Activated naive CD8-positive, alpha-beta T cell (primary cell): ENCODE measurements around the gene PROK1.
A peak's percentile ranks its signal among the peaks of the same experiment; 100 is the strongest.
"Not testable (repeated sequence)": the region's sequence is repeated elsewhere in the genome, so short reads cannot be mapped to it uniquely, and the experiment has no call there.

Experiments used
- H3K27ac Mint-ChIP-seq: one replicate; pipeline ENCODE4 v1.8.0; 2021; ENCODE audit warnings: mixed read lengths
- H3K27me3 Mint-ChIP-seq: one replicate; pipeline ENCODE4 v1.8.0; 2021; ENCODE audit warnings: mixed read lengths
- H3K36me3 Mint-ChIP-seq: one replicate; pipeline ENCODE4 v1.8.0; 2021; ENCODE audit warnings: mixed read lengths
- H3K4me1 Mint-ChIP-seq: one replicate; pipeline ENCODE4 v1.8.0; 2021; ENCODE audit warnings: low read depth, mixed read lengths
- H3K4me3 Mint-ChIP-seq: one replicate; pipeline ENCODE4 v1.8.0; 2021; ENCODE audit warnings: mild to moderate bottlenecking, mixed read lengths
- H3K9me3 Mint-ChIP-seq: one replicate; pipeline ENCODE4 v1.8.0; 2021; ENCODE audit warnings: low read depth, mixed read lengths

Gene PROK1, protein sequence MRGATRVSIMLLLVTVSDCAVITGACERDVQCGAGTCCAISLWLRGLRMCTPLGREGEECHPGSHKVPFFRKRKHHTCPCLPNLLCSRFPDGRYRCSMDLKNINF

DNA sequence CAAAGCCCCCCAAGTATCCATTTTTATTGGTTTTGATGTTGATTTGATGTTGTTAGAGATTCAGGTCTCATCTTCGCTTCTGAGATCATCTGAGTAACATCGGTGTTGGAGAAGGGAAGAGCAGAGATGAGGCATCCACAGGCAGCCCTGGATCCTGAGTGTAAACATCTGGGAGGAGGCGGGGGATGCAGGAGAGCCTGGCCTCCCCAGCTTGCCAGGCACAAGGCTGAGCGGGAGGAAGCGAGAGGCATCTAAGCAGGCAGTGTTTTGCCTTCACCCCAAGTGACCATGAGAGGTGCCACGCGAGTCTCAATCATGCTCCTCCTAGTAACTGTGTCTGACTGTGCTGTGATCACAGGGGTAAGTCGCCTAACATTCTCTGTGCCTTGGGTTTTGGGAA is at the start of gene PROK1:
Gene PROK1 (plus strand): TSS at position 221 of the 400 bp plus-strand sequence. CDS start 68 bp downstream, at position 289.
- Mint-ChIP-seq H3K9me3 (no peaks in the 10 kb centered on the region), H3K4me3 (no peak within 1 kb of the TSS), H3K27me3 (peaks cover 6% of the 10 kb centered on the region), H3K36me3 (no peaks in the 10 kb centered on the region), H3K4me1 (no peaks in the 10 kb centered on the region), H3K27ac (no peak within 1 kb of the TSS)

DNA sequence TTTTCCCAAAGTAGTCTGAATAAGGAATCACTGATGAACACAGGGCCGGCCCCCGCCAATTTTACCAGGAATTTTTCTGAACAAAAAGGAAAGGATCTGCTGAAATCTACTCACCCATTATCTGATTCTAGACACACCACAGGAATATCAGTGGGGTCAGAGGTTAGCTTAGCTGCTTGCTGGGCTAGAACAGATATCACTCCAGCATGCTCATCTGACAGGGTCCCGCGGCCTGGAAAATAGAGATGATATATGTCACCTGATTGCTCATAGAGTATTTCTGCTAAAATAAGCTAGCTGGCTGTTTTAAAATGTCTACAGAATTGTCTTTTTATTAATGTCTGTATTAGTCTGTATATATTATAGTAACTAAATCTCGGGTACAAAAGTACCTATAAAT is 47.1 kb upstream of the PROK1 start:
- Mint-ChIP-seq H3K27ac (no peak overlapping the region), H3K9me3 (no peaks in the 10 kb centered on the region), H3K4me3 (no peak overlapping the region), H3K4me1 (peaks cover 24% of the 10 kb centered on the region), H3K36me3 (peaks cover 2% of the 10 kb centered on the region), H3K27me3 (no peaks in the 10 kb centered on the region)

DNA sequence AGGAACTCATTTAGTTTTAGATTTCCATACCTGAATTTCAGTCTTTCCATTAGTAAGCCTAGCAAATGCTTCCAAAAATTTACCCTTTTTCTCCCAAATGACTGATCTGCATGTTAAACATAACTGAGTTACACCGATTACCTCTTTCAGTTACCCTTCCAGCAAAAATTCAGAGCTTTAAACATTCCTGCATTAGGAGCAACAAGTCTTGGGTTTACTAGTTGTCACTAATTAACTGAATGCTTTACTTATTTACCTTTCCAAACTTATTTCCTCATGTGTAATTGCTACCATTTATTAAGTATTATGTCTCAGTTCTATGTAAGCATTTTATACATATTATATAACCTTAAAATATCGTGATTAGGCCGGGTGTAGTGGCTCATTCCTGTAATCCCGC is 46.5 kb upstream of the PROK1 start:
- Mint-ChIP-seq H3K36me3 (peaks cover 2% of the 10 kb centered on the region), H3K9me3 (no peaks in the 10 kb centered on the region), H3K27ac (peak overlapping the region; percentile 43), H3K4me1 (peaks cover 26% of the 10 kb centered on the region), H3K4me3 (no peak overlapping the region), H3K27me3 (no peaks in the 10 kb centered on the region)

DNA sequence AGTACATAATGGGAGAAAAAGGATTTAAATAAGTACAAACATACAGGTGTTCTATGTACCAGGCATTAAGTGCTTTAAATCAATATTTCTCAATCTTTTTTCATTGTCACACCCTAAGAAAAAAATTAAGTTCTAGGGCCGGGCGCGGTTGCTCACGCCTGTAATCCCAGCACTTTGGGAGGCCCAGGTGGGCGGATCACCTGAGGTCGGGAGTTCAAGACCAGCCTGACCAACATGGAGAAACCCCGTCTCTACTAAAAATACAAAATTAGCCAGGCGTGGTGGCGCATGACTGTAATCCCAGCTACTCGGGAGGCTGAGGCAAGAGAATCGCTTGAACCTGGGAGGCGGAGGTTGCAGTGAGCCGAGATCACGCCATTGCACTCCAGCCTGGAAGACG is 44.5 kb upstream of the PROK1 start:
- not testable (repeated sequence) for H3K9me3 Mint-ChIP-seq, H3K36me3 Mint-ChIP-seq, H3K27me3 Mint-ChIP-seq
- peak overlapping the region; percentile 100 for H3K27ac Mint-ChIP-seq
- H3K4me3 Mint-ChIP-seq, result peak overlapping the region; percentile 100
- peaks cover 27% of the 10 kb centered on the region for H3K4me1 Mint-ChIP-seq

DNA sequence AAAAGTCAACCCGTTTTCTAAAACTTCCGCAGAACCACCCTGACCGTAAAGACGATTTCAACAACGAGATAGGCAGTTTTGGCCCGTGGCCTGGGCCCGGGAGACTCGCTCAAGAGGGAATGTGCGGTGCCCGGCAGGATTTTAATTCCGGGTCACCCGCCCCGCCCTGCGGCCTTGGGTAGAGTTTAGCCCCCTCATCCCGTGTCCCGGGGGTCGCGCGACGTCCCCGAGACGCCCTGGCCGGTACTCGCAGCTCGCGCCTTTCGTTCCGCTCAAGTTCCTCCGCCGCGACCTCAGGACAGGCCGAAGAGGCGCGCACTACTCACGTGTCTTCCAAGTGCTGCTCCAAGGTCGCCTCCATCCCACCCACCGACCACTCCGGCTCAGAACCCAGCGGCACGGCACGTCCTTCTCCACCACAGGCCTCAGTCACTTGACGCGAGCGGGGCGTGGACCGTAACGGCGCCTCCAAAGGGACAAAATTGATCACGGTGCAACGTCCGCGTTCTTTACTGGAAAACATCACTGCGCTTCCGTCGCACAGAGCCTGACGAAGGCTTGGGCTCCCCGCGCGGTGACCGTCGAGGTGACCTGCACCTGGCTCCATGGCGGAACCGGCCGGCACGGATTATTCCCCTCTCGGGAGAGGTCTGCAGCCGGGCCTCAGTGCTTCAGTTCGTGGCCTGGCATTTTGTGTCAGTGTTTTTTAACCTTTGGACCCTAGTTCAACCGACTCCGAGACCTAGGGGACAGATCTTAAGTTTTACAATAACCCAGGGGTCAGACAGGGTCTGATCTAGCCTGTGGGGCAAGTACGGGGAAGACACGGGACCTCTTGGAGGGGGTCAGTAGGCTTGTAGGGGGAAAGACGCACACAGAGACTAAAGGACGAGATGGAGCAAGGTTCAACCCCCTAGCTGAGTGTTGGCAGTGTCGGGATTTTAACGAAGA is 43.4 kb upstream of the PROK1 start, which contains the start of gene LAMTOR5:
Gene LAMTOR5 (minus strand): TSS at position 435 of the 951 bp plus-strand sequence. CDS start 74 bp downstream, at position 361.
- H3K36me3 Mint-ChIP-seq, result no peaks in the 10 kb centered on the region

DNA sequence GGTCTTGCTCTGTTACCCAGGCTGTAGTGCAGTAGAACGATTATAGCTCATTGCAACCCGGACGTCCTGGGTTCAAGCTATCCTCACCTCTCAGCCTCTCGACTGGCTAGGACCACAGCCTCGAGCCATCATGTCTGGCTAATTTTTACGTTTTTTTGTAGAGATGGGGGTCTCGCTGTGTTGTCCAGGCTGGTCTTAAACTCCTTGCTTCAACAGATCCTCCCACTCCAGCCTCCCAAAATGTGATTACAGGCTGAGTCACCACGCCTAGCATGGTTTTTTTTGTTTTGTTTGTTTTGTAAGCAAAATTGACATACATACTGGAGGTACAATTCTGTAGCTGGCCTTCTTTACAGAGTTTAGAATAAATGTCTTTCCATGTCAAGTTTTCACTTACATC is 42.5 kb upstream of the PROK1 start:
- H3K4me3 Mint-ChIP-seq, result peak overlapping the region; percentile 100
- peak overlapping the region; percentile 54 for H3K27ac Mint-ChIP-seq
- H3K4me1 Mint-ChIP-seq, result peaks cover 29% of the 10 kb centered on the region
- H3K9me3 Mint-ChIP-seq, result no peaks in the 10 kb centered on the region
- H3K36me3 Mint-ChIP-seq, result no peaks in the 10 kb centered on the region
- no peaks in the 10 kb centered on the region for H3K27me3 Mint-ChIP-seq

More for the DNA sequence above, 43.4 kb upstream of the PROK1 start, which contains the start of gene LAMTOR5:
- peak within 1 kb of the TSS; percentile 100 for H3K4me3 Mint-ChIP-seq
- peak within 1 kb of the TSS; percentile 100 for H3K27ac Mint-ChIP-seq
- H3K9me3 Mint-ChIP-seq, result no peaks in the 10 kb centered on the region
- peaks cover 27% of the 10 kb centered on the region for H3K4me1 Mint-ChIP-seq
- no peaks in the 10 kb centered on the region for H3K27me3 Mint-ChIP-seq

DNA sequence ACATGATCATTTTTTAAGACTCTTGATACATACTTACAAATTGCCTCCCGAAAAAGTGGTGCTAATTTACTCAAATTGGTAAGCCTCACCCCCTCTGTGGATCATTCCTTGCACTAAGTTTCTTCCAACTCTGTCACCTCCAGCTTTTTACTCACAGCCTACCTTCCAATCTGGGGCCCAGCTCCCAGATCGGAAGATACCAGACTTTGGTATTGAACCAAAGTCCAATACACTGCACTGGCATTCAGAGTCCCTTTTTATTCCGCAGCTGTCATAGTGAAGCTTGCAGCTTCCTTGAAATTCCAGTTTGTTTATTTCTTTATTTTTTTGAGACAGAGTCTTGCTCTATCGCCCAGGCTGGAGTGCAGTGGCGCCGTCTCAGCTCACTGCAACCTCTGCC is 41.6 kb upstream of the PROK1 start:
- H3K27ac Mint-ChIP-seq, result peak overlapping the region; percentile 46
- H3K27me3 Mint-ChIP-seq, result no peaks in the 10 kb centered on the region
- peak overlapping the region; percentile 100 for H3K4me3 Mint-ChIP-seq
- H3K9me3 Mint-ChIP-seq, result no peaks in the 10 kb centered on the region
- H3K36me3 Mint-ChIP-seq, result no peaks in the 10 kb centered on the region
- peaks cover 27% of the 10 kb centered on the region for H3K4me1 Mint-ChIP-seq

DNA sequence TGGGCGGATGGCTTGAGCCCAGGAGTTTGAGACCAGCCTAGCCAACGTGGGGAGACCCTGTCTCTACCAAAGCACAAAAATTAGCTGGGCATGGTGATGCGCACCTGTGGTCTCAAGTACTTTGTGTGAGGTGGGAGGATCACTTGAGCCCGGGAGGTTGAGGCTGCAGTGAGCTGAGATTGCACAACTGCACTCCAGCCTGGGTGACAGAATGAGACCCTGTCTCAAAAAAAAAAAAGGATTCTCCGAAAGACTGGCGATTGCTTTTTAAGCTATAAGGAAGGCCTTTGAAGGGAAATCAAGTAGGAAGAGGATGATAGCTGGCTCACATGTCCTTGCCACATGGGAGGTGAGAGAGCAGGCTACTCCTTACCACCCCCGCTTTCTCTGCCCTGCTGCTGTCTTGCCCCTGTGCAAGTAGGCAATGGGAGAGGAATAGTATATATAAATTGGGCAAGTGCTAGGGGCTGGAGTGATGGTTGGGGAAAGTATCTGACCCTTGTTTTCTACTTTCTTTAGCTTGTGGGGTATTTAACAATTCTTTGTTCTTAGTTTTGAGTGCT is 39.7 kb upstream of the PROK1 start:
- no peak overlapping the region for H3K27ac Mint-ChIP-seq
- no peaks in the 10 kb centered on the region for H3K36me3 Mint-ChIP-seq
- H3K4me3 Mint-ChIP-seq, result no peak overlapping the region
- H3K4me1 Mint-ChIP-seq, result peaks cover 22% of the 10 kb centered on the region
- H3K27me3 Mint-ChIP-seq, result no peaks in the 10 kb centered on the region
- H3K9me3 Mint-ChIP-seq, result no peaks in the 10 kb centered on the region

DNA sequence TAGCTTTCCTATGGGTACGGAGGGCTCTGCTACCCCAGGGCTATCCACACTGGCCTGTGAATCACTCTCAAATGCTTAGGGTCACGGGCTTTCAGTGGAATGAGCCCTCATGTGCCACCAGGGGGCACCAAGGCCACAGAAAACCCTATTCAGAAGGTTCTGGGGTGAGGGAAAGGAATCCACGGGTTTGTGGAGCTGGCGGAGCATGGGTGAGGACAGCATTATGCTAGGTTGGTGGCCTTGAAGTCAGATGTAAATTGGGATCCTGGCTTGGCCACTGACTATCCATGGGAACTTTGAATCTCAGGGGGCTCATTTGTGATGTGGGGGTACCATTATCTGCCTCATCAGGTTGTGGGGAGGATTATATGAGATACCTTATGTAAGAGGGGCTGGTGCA is 38.4 kb upstream of the PROK1 start:
- Mint-ChIP-seq H3K27ac (no peak overlapping the region), H3K4me3 (no peak overlapping the region), H3K36me3 (no peaks in the 10 kb centered on the region), H3K4me1 (peaks cover 16% of the 10 kb centered on the region), H3K9me3 (no peaks in the 10 kb centered on the region), H3K27me3 (no peaks in the 10 kb centered on the region)

DNA sequence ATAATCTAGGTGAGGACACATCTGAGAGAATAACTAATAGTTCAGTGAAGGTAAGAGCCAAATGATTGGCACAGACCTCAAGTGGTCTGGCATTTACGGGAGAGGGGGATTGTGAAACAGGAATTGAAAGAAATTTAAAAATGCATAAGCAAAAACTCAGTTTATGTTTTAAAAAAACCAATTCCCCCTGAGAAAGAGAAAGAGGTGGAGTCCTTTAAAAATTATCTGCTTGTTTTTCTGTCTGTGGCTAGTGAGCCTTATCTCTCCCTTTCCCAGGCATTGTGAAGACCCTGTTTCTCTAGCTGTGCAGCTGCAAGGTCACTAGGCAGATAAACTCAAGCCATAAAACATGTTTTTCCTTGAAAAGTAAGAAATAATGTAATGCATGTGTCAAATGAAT is 37.9 kb upstream of the PROK1 start:
- not testable (repeated sequence) for H3K36me3 Mint-ChIP-seq, H3K9me3 Mint-ChIP-seq, H3K27me3 Mint-ChIP-seq, H3K4me3 Mint-ChIP-seq, H3K27ac Mint-ChIP-seq
- H3K4me1 Mint-ChIP-seq, result peaks cover 11% of the 10 kb centered on the region

DNA sequence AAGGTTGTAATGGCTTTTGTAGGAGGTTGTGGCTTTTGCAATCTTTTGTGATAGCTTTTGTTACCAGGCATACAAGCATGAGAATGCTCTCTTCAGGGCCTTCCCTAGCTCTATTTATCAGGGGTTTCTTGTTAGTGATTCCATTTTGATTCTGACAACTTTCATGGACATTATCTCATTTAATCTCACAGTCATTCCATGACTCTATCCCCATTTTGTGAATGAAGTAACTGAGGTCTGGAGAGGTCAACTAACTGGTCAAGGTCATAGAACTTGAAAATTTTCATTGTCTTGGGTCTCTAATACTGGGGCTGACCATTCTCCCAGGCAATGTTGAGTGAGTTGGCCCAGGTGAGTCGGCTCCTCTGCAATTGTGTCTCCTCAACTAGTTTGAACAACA is 32.2 kb upstream of the PROK1 start:
- Mint-ChIP-seq H3K9me3 (no peaks in the 10 kb centered on the region), H3K4me1 (no peaks in the 10 kb centered on the region), H3K4me3 (no peak overlapping the region), H3K27ac (no peak overlapping the region), H3K27me3 (no peaks in the 10 kb centered on the region), H3K36me3 (peaks cover 2% of the 10 kb centered on the region)

DNA sequence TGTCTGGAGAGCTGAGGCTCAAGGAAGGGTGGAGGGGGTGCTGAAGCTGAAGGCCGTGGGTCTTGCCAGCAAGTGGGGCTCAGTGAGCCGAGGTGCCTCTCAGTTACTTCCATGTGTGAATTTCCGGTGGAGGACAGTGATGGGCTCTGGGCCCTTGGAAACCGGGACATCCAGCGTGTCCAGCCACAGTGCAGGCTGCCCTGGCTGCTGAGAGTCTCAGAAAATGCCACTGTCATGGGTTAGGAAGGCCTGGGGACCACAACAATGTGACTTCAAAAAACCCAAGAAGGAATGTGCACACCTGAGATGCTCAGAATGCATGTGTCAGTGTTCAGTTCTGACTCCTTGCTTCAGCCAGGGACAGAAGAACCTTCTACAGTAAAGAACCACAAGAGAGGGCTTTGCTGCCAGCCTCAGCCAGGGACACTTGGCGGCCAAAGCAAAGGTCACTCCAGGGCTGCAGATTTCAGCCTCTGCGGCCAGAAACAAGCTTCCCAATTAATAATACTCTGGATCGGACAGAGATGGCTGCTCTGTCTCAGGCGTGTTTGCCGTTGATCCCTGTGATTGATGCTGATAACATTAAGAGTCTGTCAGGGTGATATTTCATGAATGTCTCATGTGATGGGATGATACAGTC is 30.8 kb upstream of the PROK1 start:
- Mint-ChIP-seq H3K9me3 (no peaks in the 10 kb centered on the region), H3K4me3 (no peak overlapping the region), H3K4me1 (no peaks in the 10 kb centered on the region), H3K27me3 (no peaks in the 10 kb centered on the region), H3K36me3 (peaks cover 2% of the 10 kb centered on the region), H3K27ac (no peak overlapping the region)

DNA sequence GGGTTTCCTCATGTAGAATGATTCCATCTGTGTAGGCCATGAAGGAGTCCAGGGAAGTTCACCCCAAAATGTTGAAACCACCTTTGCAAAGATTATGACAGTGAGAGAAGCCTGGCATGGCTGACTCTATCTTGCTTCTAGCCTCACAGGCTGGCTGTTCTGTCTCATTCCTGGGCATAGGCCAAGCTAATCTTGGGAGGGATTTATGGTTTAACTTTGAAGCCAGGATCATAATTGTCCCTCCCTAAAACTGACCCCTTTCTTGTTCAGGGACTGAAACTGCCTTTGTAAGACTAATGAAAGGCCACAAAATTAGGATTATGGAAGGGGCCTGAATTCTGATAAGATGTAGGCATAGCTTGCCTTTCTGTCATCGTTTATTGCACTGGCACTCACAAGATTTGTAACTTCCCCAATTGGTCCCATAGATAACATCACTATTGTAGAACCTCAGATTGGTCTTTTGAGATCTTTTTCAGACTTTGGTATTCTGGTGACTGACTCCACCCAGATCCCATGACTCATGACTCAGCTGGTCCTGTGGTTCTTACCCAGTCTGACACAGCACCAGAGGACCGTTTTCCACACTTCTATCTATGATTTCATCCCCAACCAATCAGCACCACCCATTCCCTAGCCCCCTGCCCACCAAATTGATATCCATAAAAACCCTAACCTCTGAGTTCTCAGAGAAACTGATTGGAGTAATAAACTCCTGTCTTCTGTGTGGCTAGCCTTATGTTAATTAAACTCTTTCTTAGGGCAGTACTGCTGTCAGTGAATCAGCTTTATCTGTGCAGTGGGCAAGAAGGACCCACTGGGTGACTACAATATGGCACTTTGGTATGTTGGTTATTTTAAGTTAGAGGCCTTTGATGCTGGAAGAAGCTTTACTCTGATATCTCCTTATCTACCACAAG is 29.8 kb upstream of the PROK1 start:
- peaks cover 2% of the 10 kb centered on the region for H3K36me3 Mint-ChIP-seq
- H3K4me3 Mint-ChIP-seq, result no peak overlapping the region
- H3K27ac Mint-ChIP-seq, result no peak overlapping the region
- H3K4me1 Mint-ChIP-seq, result no peaks in the 10 kb centered on the region
- no peaks in the 10 kb centered on the region for H3K27me3 Mint-ChIP-seq
- no peaks in the 10 kb centered on the region for H3K9me3 Mint-ChIP-seq
